Mucosa of stomach (tissue), 1 donor: ENCODE measurements around the gene SIRPB2.

Source experiments
- H3K27me3 ChIP-seq: one replicate; pipeline ENCODE4 v1.7.0; 2013; ENCODE audit warnings: mild to moderate bottlenecking, low read length; ENCODE audit not compliant: control insufficient read depth, insufficient read depth
- H3K36me3 ChIP-seq: one replicate; pipeline ENCODE4 v1.7.0; 2013; ENCODE audit warnings: low read length; ENCODE audit not compliant: control insufficient read depth, insufficient read depth
- H3K4me1 ChIP-seq: one replicate; pipeline ENCODE4 v1.7.0; 2013; ENCODE audit warnings: mild to moderate bottlenecking, low read length; ENCODE audit not compliant: control insufficient read depth, insufficient read depth
- H3K4me3 ChIP-seq: one replicate; pipeline ENCODE4 v1.7.0; 2013; ENCODE audit warnings: low read length
- H3K9ac ChIP-seq: one replicate; pipeline ENCODE4 v1.7.0; 2013; ENCODE audit warnings: mild to moderate bottlenecking, low read length, moderate library complexity
- H3K9me3 ChIP-seq: one replicate; pipeline ENCODE4 v1.7.0; 2013; ENCODE audit warnings: mild to moderate bottlenecking, low read length, moderate library complexity; ENCODE audit not compliant: control insufficient read depth
- donor health status: Pancreatic carcinoma.

The SIRPB2 gene

GRCh38 chr20:1496930-1497329 is 5.7 kb upstream of the SIRPB2 start:
- Histone ChIP-seq H3K9me3 (no peaks in the 10 kb centered on the region), H3K4me3 (no peak overlapping the region), H3K36me3 (no peaks in the 10 kb centered on the region), H3K27me3 (no peaks in the 10 kb centered on the region), H3K4me1 (no peaks in the 10 kb centered on the region), H3K9ac (no peak overlapping the region)

GRCh38 chr20:1494436-1494835 is 3.2 kb upstream of the SIRPB2 start:
- no peaks in the 10 kb centered on the region for H3K9me3 ChIP-seq
- H3K36me3 ChIP-seq, result no peaks in the 10 kb centered on the region
- H3K27me3 ChIP-seq, result no peaks in the 10 kb centered on the region
- no peak overlapping the region for H3K9ac ChIP-seq
- H3K4me3 ChIP-seq, result no peak overlapping the region
- no peaks in the 10 kb centered on the region for H3K4me1 ChIP-seq

- H3K36me3 ChIP-seq, result no peaks in the 10 kb centered on the region
- H3K4me3 ChIP-seq, result no peak overlapping the region
- no peak overlapping the region for H3K9ac ChIP-seq
- H3K9me3 ChIP-seq, result no peaks in the 10 kb centered on the region
- no peaks in the 10 kb centered on the region for H3K27me3 ChIP-seq
- H3K4me1 ChIP-seq, result no peaks in the 10 kb centered on the region
These were observed 2.3 kb upstream of the SIRPB2 start for GRCh38 chr20:1493536-1493935.

GRCh38 chr20:1491860-1492642 is 831 bp upstream of the SIRPB2 start:
- no peak overlapping the region for H3K4me3 ChIP-seq
- H3K9me3 ChIP-seq, result no peaks in the 10 kb centered on the region
- no peaks in the 10 kb centered on the region for H3K36me3 ChIP-seq
- H3K9ac ChIP-seq, result no peak overlapping the region
- H3K4me1 ChIP-seq, result no peaks in the 10 kb centered on the region
- H3K27me3 ChIP-seq, result no peaks in the 10 kb centered on the region

- no peaks in the 10 kb centered on the region for H3K9me3 ChIP-seq
- H3K9ac ChIP-seq, result no peak overlapping the region
- H3K4me3 ChIP-seq, result no peak overlapping the region
- no peaks in the 10 kb centered on the region for H3K4me1 ChIP-seq
- no peaks in the 10 kb centered on the region for H3K36me3 ChIP-seq
- no peaks in the 10 kb centered on the region for H3K27me3 ChIP-seq
These were observed 501 bp downstream of the SIRPB2 start for GRCh38 chr20:1490643-1491195.

- Histone ChIP-seq H3K9me3 (no peaks in the 10 kb centered on the region), H3K9ac (no peak overlapping the region), H3K27me3 (no peaks in the 10 kb centered on the region), H3K4me3 (no peak overlapping the region), H3K4me1 (no peaks in the 10 kb centered on the region), H3K36me3 (no peaks in the 10 kb centered on the region)
These were observed 1.3 kb downstream of the SIRPB2 start for GRCh38 chr20:1489764-1490436.

GRCh38 chr20:1489325-1489724 is 1.9 kb downstream of the SIRPB2 start:
- Histone ChIP-seq H3K4me3 (no peak overlapping the region), H3K9me3 (no peaks in the 10 kb centered on the region), H3K4me1 (no peaks in the 10 kb centered on the region), H3K9ac (no peak overlapping the region), H3K36me3 (no peaks in the 10 kb centered on the region), H3K27me3 (no peaks in the 10 kb centered on the region)

- H3K36me3 ChIP-seq, result no peaks in the 10 kb centered on the region
- H3K27me3 ChIP-seq, result no peaks in the 10 kb centered on the region
- H3K4me3 ChIP-seq, result no peak overlapping the region
- no peaks in the 10 kb centered on the region for H3K9me3 ChIP-seq
- no peak overlapping the region for H3K9ac ChIP-seq
- no peaks in the 10 kb centered on the region for H3K4me1 ChIP-seq
These were observed 4.7 kb downstream of the SIRPB2 start for GRCh38 chr20:1486566-1486965.

GRCh38 chr20:1484438-1485116 is 6.6 kb downstream of the SIRPB2 start:
- Histone ChIP-seq H3K4me3 (no peak overlapping the region), H3K9me3 (no peaks in the 10 kb centered on the region), H3K36me3 (no peaks in the 10 kb centered on the region), H3K9ac (no peak overlapping the region), H3K27me3 (no peaks in the 10 kb centered on the region), H3K4me1 (no peaks in the 10 kb centered on the region)

- no peaks in the 10 kb centered on the region for H3K36me3 ChIP-seq
- H3K4me1 ChIP-seq, result peaks cover 3% of the 10 kb centered on the region
- no peaks in the 10 kb centered on the region for H3K27me3 ChIP-seq
- no peaks in the 10 kb centered on the region for H3K9me3 ChIP-seq
- no peak overlapping the region for H3K4me3 ChIP-seq
- H3K9ac ChIP-seq, result no peak overlapping the region
These were observed 11.2 kb downstream of the SIRPB2 start for GRCh38 chr20:1479831-1480595.

- H3K9ac ChIP-seq, result no peak overlapping the region
- H3K4me1 ChIP-seq, result peaks cover 5% of the 10 kb centered on the region
- H3K9me3 ChIP-seq, result no peaks in the 10 kb centered on the region
- H3K27me3 ChIP-seq, result no peaks in the 10 kb centered on the region
- H3K4me3 ChIP-seq, result no peak overlapping the region
- H3K36me3 ChIP-seq, result no peaks in the 10 kb centered on the region
These were observed 12.7 kb downstream of the SIRPB2 start for GRCh38 chr20:1478566-1478965.
